HEK293 (cell line): ENCODE measurements around the gene WDR43.

Experiments
- CTCF ChIA-PET: fragments of 350-600 bp; formaldehyde crosslinking; extraction: SDS; loops from one replicate; lab custom pipeline; 2021; ENCODE audit warnings: antibody characterized with exemption; lab: Yijun Ruan, JAX
- POLR2A ChIA-PET: fragments of 300-600 bp; formaldehyde crosslinking; extraction: SDS; loops from one replicate; lab custom pipeline; 2020; ENCODE audit warnings: antibody characterized with exemption, inconsistent platforms; lab: Yijun Ruan, JAX
- H3K27ac ChIP-seq: fragments of 200-500 bp; sonication (Bioruptor generic); 2 replicates; pipeline ENCODE4 v1.5.1; 2014; ENCODE audit warnings: low read depth, low read length, control low read depth, inconsistent platforms; ENCODE audit errors: extremely low read depth
- H3K36me3 ChIP-seq, 2 experiments: fragments of 200-500 bp in 1 of 2; sonication (Bioruptor generic) in 1 of 2; 1 replicate in 1 of 2; 2 replicates in 1 of 2; pipeline ENCODE4 v1.5.1; 2014 to 2017; ENCODE audit warnings: inconsistent platforms in 2 of 2, low read length in 2 of 2; ENCODE audit not compliant: control insufficient read depth in 2 of 2, insufficient read depth in 1 of 2
- H3K4me1 ChIP-seq: fragments of 200-500 bp; sonication (Bioruptor generic); 2 replicates; pipeline ENCODE4 v1.5.1; 2014; ENCODE audit warnings: mild to moderate bottlenecking, low read length, inconsistent platforms; ENCODE audit not compliant: control insufficient read depth, insufficient read depth
- H3K4me3 ChIP-seq: 2 replicates; pipeline ENCODE4 v1.5.1; 2011; ENCODE audit warnings: low read depth, mild to moderate bottlenecking, control low read depth, low read length, moderate library complexity
- H3K9me3 ChIP-seq: fragments of 200-500 bp; sonication (Bioruptor generic); 2 replicates; pipeline ENCODE4 v1.5.1; 2014; ENCODE audit warnings: low read depth, low read length, inconsistent platforms; ENCODE audit not compliant: control insufficient read depth, insufficient read depth
- GLI2 ChIP-seq: fragments of 450-650 bp; formaldehyde crosslinking; IDR thresholded peaks from 2 replicates; pipeline ENCODE4; 2017; ENCODE audit warnings: missing biosample characterization, missing genetic modification characterization, low read depth, borderline replicate concordance
- KLF7 ChIP-seq: fragments of 450-650 bp; formaldehyde crosslinking; IDR thresholded peaks from 2 replicates; pipeline ENCODE4 v1.5.1; 2016; ENCODE audit warnings: missing biosample characterization, missing genetic modification characterization, borderline replicate concordance
- ZEB2 ChIP-seq: fragments of 450-650 bp; formaldehyde crosslinking; IDR thresholded peaks from 2 replicates; pipeline ENCODE4 v1.5.1; 2016; ENCODE audit warnings: missing biosample characterization, missing genetic modification characterization
- ZNF155 ChIP-seq: fragments of 450-650 bp; formaldehyde crosslinking; IDR thresholded peaks from 2 replicates; pipeline ENCODE4 v1.5.1; 2016; ENCODE audit warnings: missing biosample characterization, missing genetic modification characterization
- ZNF311 ChIP-seq: fragments of 450-650 bp; formaldehyde crosslinking; IDR thresholded peaks from 2 replicates; pipeline ENCODE4 v1.5.1; 2017; ENCODE audit warnings: missing biosample characterization, missing genetic modification characterization, borderline replicate concordance
- ZNF335 ChIP-seq: fragments of 450-650 bp; formaldehyde crosslinking; conservative IDR thresholded peaks from 2 replicates; pipeline ENCODE4 v1.5.1; 2016; ENCODE audit warnings: missing biosample characterization, missing genetic modification characterization
- ZNF341 ChIP-seq: fragments of 450-650 bp; formaldehyde crosslinking; IDR thresholded peaks from 2 replicates; pipeline ENCODE4; 2016; ENCODE audit warnings: low read depth, missing biosample characterization, missing genetic modification characterization
- ZNF404 ChIP-seq: fragments of 450-650 bp; formaldehyde crosslinking; IDR thresholded peaks from 2 replicates; pipeline ENCODE4 v1.5.1; 2017; ENCODE audit warnings: missing biosample characterization, missing genetic modification characterization
- ZNF558 ChIP-seq: fragments of 450-650 bp; formaldehyde crosslinking; IDR thresholded peaks from 2 replicates; pipeline ENCODE4 v1.5.1; 2016; ENCODE audit warnings: missing biosample characterization, missing genetic modification characterization
- ZNF623 ChIP-seq: fragments of 450-650 bp; formaldehyde crosslinking; IDR thresholded peaks from 2 replicates; pipeline ENCODE4 v1.5.1; 2016; ENCODE audit warnings: missing biosample characterization, missing genetic modification characterization
- ZNF654 ChIP-seq: fragments of 450-650 bp; formaldehyde crosslinking; IDR thresholded peaks from 2 replicates; pipeline ENCODE4 v1.5.1; 2016; ENCODE audit warnings: low read depth, missing biosample characterization, missing genetic modification characterization
- ZNF660 ChIP-seq: fragments of 450-650 bp; IDR thresholded peaks from 2 replicates; pipeline ENCODE4 v1.5.1; 2018; ENCODE audit warnings: missing biosample characterization, mild to moderate bottlenecking, missing genetic modification characterization
- ZNF76 ChIP-seq: fragments of 450-650 bp; formaldehyde crosslinking; IDR thresholded peaks from 2 replicates; pipeline ENCODE4; 2016; ENCODE audit warnings: low read depth, missing biosample characterization, missing genetic modification characterization, borderline replicate concordance
- ZNF791 ChIP-seq: fragments of 450-650 bp; formaldehyde crosslinking; IDR thresholded peaks from 2 replicates; pipeline ENCODE4 v1.5.1; 2016; ENCODE audit warnings: missing biosample characterization, missing genetic modification characterization
- ZNF837 ChIP-seq: fragments of 450-650 bp; formaldehyde crosslinking; IDR thresholded peaks from 2 replicates; pipeline ENCODE4 v1.5.1; 2016; ENCODE audit warnings: missing biosample characterization, missing genetic modification characterization
- ZSCAN30 ChIP-seq: fragments of 450-650 bp; IDR thresholded peaks from 2 replicates; pipeline ENCODE4 v1.5.1; 2018; ENCODE audit warnings: missing biosample characterization, mild to moderate bottlenecking, missing genetic modification characterization, moderate library complexity
- TF ChIP-seq, protein P1 (sequence below): fragments of 450-650 bp; formaldehyde crosslinking; IDR thresholded peaks from 2 replicates; pipeline ENCODE4 v1.5.1; 2016; ENCODE audit warnings: missing biosample characterization, missing genetic modification characterization
- TF ChIP-seq, protein P2 (sequence below): fragments of 450-650 bp; formaldehyde crosslinking; IDR thresholded peaks from 2 replicates; pipeline ENCODE4 v1.5.1; 2016; ENCODE audit warnings: missing biosample characterization, missing genetic modification characterization
- TF ChIP-seq, protein P3 (sequence below): fragments of 450-650 bp; formaldehyde crosslinking; IDR thresholded peaks from 2 replicates; pipeline ENCODE4 v1.5.1; 2016; ENCODE audit warnings: missing biosample characterization, missing genetic modification characterization
- TF ChIP-seq, protein P4 (sequence below): fragments of 450-650 bp; formaldehyde crosslinking; IDR thresholded peaks from 2 replicates; pipeline ENCODE4 v1.5.1; 2016; ENCODE audit warnings: missing biosample characterization, missing genetic modification characterization

Gene WDR43

DNA sequence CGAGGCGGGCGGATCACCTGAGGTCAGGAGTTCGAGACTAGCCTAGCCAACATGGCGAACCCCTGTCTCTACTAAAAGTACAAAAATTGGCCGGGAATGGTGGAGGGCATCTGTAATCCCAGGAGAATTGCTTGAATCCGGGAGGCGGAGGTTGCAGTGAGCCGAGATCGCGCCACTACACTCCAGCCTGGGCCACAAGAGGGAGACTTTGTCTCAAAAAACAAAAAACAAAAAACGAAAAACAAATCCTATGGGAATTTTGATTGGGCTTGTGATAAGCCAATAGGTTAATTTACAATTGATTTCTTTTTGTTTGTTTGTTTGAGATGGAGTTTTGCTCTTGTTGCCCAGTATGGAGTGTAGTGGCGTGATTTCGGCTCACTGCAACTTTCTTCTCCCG lies 62.4 kb downstream of the WDR43 start:
- TF ChIP-seq ZNF341 (tag by site-specific recombination) (no peak), ZSCAN30 (no peak), ZNF558 (tag by site-specific recombination) (no peak), ZNF311 (tag by site-specific recombination) (no peak), ZNF791 (no peak), ZNF335 (0 out of 2 replicates have a peak, but pooled peaks have one; percentile 45), ZEB2 (tag by site-specific recombination) (0 out of 2 replicates have a peak, but pooled peaks have one; percentile 19), GLI2 (tag by site-specific recombination) (no peak), ZNF654 (tag by site-specific recombination) (peak; percentile 53)
- TF ChIP-seq, protein P1, sequence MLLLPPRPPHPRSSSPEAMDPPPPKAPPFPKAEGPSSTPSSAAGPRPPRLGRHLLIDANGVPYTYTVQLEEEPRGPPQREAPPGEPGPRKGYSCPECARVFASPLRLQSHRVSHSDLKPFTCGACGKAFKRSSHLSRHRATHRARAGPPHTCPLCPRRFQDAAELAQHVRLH (tag by site-specific recombination) = no peak
- TF ChIP-seq, protein P2, sequence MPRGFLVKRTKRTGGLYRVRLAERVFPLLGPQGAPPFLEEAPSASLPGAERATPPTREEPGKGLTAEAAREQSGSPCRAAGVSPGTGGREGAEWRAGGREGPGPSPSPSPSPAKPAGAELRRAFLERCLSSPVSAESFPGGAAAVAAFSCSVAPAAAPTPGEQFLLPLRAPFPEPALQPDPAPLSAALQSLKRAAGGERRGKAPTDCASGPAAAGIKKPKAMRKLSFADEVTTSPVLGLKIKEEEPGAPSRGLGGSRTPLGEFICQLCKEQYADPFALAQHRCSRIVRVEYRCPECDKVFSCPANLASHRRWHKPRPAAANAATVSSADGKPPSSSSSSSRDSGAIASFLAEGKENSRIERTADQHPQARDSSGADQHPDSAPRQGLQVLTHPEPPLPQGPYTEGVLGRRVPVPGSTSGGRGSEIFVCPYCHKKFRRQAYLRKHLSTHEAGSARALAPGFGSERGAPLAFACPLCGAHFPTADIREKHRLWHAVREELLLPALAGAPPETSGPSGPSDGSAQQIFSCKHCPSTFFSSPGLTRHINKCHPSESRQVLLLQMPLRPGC (tag by site-specific recombination) = no peak
- TF ChIP-seq, protein P3, sequence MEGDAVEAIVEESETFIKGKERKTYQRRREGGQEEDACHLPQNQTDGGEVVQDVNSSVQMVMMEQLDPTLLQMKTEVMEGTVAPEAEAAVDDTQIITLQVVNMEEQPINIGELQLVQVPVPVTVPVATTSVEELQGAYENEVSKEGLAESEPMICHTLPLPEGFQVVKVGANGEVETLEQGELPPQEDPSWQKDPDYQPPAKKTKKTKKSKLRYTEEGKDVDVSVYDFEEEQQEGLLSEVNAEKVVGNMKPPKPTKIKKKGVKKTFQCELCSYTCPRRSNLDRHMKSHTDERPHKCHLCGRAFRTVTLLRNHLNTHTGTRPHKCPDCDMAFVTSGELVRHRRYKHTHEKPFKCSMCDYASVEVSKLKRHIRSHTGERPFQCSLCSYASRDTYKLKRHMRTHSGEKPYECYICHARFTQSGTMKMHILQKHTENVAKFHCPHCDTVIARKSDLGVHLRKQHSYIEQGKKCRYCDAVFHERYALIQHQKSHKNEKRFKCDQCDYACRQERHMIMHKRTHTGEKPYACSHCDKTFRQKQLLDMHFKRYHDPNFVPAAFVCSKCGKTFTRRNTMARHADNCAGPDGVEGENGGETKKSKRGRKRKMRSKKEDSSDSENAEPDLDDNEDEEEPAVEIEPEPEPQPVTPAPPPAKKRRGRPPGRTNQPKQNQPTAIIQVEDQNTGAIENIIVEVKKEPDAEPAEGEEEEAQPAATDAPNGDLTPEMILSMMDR (tag by site-specific recombination) = peak; percentile 51; the same call in 1 of the 2 replicates
- Histone ChIP-seq H3K27ac (no peak overlapping the region), H3K4me3 (peak overlapping the region; percentile 29), H3K4me1 (no peaks in the 10 kb centered on the region), H3K9me3 (no peaks in the 10 kb centered on the region), H3K36me3 (no peaks in the 10 kb centered on the region)
- CTCF ChIA-PET = interaction anchor here (0.6 to 1.4 kb wide), 4 partner anchors 133 to 1029 kb away, joined by 3 to 10 read pairs (median 4); no protein-coding TSS in a partner anchor
- POLR2A ChIA-PET = no interaction called here

DNA sequence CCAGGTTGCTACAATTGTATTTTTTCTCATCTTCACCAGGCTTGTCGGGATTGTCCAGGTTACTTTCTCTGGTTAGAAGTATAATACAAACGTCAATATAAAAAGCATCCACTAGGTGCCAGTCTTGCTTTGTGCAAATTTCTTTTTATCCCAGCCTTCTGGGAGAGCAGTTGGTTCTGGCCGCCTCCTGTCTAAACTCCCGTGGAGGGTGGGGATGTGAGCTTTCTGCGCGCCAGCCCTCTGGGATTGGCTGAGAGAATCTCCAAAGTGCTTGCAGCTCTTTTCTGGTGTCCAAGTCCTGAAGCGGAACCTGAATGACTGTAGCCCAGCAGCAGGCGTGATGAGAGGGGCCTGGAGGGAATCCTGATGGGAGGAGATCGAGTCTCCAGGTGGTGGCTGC lies 64.2 kb downstream of the WDR43 start:
- H3K4me3 ChIP-seq = no peak overlapping the region
- no peaks in the 10 kb centered on the region for H3K9me3 ChIP-seq
- CTCF ChIA-PET = interaction anchor here (0.6 to 2.4 kb wide), 28 partner anchors 18 to 1440 kb away, joined by 3 to 17 read pairs (median 3); partner anchors contain the start of gene TOGARAM2
- no peaks in the 10 kb centered on the region for H3K36me3 ChIP-seq
- POLR2A ChIA-PET = no interaction called here
- TF ChIP-seq ZNF837 (tag by site-specific recombination) (no peak), KLF7 (no peak), ZNF654 (tag by site-specific recombination) (peak; percentile 72), ZNF76 (tag by site-specific recombination) (no peak), ZNF155 (tag by site-specific recombination) (no peak), ZNF623 (tag by site-specific recombination) (no peak), ZNF660 (peak; percentile 66; the same call in 1 of the 2 replicates), ZNF404 (tag by site-specific recombination) (no peak)
- TF ChIP-seq, protein P3 (tag by site-specific recombination) = peak; percentile 51
- TF ChIP-seq, protein P4, sequence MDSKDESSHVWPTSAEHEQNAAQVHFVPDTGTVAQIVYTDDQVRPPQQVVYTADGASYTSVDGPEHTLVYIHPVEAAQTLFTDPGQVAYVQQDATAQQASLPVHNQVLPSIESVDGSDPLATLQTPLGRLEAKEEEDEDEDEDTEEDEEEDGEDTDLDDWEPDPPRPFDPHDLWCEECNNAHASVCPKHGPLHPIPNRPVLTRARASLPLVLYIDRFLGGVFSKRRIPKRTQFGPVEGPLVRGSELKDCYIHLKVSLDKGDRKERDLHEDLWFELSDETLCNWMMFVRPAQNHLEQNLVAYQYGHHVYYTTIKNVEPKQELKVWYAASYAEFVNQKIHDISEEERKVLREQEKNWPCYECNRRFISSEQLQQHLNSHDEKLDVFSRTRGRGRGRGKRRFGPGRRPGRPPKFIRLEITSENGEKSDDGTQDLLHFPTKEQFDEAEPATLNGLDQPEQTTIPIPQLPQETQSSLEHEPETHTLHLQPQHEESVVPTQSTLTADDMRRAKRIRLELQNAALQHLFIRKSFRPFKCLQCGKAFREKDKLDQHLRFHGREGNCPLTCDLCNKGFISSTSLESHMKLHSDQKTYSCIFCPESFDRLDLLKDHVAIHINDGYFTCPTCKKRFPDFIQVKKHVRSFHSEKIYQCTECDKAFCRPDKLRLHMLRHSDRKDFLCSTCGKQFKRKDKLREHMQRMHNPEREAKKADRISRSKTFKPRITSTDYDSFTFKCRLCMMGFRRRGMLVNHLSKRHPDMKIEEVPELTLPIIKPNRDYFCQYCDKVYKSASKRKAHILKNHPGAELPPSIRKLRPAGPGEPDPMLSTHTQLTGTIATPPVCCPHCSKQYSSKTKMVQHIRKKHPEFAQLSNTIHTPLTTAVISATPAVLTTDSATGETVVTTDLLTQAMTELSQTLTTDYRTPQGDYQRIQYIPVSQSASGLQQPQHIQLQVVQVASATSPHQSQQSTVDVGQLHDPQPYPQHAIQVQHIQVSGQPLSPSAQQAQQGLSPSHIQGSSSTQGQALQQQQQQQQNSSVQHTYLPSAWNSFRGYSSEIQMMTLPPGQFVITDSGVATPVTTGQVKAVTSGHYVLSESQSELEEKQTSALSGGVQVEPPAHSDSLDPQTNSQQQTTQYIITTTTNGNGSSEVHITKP (tag by site-specific recombination) = peak; percentile 48
- H3K4me1 ChIP-seq = no peaks in the 10 kb centered on the region
- H3K27ac ChIP-seq = no peak overlapping the region
